ENCODE data around the gene LAG3. TPM values are rescaled to one million over a fixed set of nuclear protein-coding genes. Genes with fewer than 3 reads are reported as not detected.

The LAG3 gene
- polyA plus RNA-seq, 2 of the 4 experiments (the other 2 are of a cell fraction): 0.66 to 1.7 TPM

DNA sequence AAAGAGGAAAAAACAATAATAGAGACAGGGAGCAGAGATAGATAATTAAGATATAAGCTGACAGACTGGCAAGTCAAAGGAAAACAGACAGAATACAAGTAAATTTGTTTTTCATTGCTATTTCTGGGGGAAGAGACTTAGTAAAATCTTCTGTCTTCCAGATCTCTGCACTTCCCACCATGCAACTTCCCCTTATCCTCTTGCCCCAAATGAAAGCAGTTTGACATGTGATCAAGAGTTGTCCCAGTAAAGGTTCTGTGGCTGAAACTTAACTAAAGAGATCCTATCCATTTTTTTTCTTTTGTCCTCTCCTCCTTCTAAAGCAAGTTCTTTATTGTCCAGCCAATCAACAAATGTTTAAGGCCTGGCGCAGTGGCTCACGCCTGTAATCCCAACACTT lies 17.9 kb upstream of the LAG3 start:
- TF ChIP-seq, protein P1, sequence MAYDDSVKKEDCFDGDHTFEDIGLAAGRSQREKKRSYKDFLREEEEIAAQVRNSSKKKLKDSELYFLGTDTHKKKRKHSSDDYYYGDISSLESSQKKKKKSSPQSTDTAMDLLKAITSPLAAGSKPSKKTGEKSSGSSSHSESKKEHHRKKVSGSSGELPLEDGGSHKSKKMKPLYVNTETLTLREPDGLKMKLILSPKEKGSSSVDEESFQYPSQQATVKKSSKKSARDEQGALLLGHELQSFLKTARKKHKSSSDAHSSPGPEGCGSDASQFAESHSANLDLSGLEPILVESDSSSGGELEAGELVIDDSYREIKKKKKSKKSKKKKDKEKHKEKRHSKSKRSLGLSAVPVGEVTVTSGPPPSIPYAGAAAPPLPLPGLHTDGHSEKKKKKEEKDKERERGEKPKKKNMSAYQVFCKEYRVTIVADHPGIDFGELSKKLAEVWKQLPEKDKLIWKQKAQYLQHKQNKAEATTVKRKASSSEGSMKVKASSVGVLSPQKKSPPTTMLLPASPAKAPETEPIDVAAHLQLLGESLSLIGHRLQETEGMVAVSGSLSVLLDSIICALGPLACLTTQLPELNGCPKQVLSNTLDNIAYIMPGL (CRISPR knock-in tag; IDR thresholded peaks at IDR 0.05; ENCODE audit: borderline replicate concordance): no peak
- TF ChIP-seq CHD4 (IDR thresholded peaks at IDR 0.05; ENCODE audit: borderline replicate concordance) (no peak), KDM1A (IDR thresholded peaks at IDR 0.05; ENCODE audit: low read depth) (no peak), TFCP2L1 (CRISPR knock-in tag; IDR thresholded peaks at IDR 0.05) (no peak), FOSL2 (IDR thresholded peaks at IDR 0.05) (no peak), FOSL2 (CRISPR knock-in tag; IDR thresholded peaks at IDR 0.05) (no peak), HOXB5 (CRISPR knock-in tag; IDR thresholded peaks at IDR 0.05) (no peak), FOSB (CRISPR knock-in tag; IDR thresholded peaks at IDR 0.05) (no peak), EP300 (IDR thresholded peaks at IDR 0.05) (no peak), RCOR1 (IDR thresholded peaks at IDR 0.05; ENCODE audit: low read depth, low read length) (no peak), ZSCAN20 (CRISPR knock-in tag; IDR thresholded peaks at IDR 0.05) (no peak), RNF2 (IDR thresholded peaks at IDR 0.05; ENCODE audit: borderline replicate concordance, low read depth) (no peak), ZC3H11A (IDR thresholded peaks at IDR 0.05) (no peak), ZFP36 (IDR thresholded peaks at IDR 0.05; ENCODE audit: borderline replicate concordance, partially characterized antibody) (no peak), TP53 (CRISPR knock-in tag; IDR thresholded peaks at IDR 0.05) (no peak), ESRRA (IDR thresholded peaks at IDR 0.05; ENCODE audit: borderline replicate concordance, low read length) (no peak), POLR2AphosphoS2 (conservative IDR thresholded peaks at IDR 0.05; ENCODE audit: low read length) (no peak)
- TF ChIP-seq, protein P2, sequence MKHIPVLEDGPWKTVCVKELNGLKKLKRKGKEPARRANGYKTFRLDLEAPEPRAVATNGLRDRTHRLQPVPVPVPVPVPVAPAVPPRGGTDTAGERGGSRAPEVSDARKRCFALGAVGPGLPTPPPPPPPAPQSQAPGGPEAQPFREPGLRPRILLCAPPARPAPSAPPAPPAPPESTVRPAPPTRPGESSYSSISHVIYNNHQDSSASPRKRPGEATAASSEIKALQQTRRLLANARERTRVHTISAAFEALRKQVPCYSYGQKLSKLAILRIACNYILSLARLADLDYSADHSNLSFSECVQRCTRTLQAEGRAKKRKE (CRISPR knock-in tag; IDR thresholded peaks at IDR 0.05; ENCODE audit: low read depth): no peak
- TF ChIP-seq, protein P3, sequence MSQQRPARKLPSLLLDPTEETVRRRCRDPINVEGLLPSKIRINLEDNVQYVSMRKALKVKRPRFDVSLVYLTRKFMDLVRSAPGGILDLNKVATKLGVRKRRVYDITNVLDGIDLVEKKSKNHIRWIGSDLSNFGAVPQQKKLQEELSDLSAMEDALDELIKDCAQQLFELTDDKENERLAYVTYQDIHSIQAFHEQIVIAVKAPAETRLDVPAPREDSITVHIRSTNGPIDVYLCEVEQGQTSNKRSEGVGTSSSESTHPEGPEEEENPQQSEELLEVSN (IDR thresholded peaks at IDR 0.05; ENCODE audit: borderline replicate concordance, low read depth): no peak
- WGBS (ENCODE audit: missing lambda C conversion rate): 89% methylated on average over 2 of the region's 2 CpGs
- DNase-seq (ENCODE audit: low read depth in 1 of 2, low spot score in 1 of 2): no peak
- ChIA-PET POLR2A (interaction anchor here (1.4 to 4.4 kb wide), 8 partner anchors 9 to 97 kb away, joined by 4 to 118 read pairs (median 16); partner anchors contain the start of genes CDCA3, COPS7A, P3H3 and PTMS), CTCF (interaction anchor here (0.6 to 13.7 kb wide), 27 partner anchors 8 to 207 kb away, joined by 3 to 670 read pairs (median 11); partner anchors contain the start of genes CD4, CDCA3, COPS7A and GNB3)
- Histone ChIP-seq H3K4me3 (no peak overlapping the region), H3K4me1 (peaks cover 21% of the 10 kb centered on the region), H3K4me2 (peak overlapping the region; percentile 88), H3K27ac (peak overlapping the region; percentile 97 to 98; a peak in 3 of 6 replicates), H3K9me3 (no peaks in the 10 kb centered on the region)
- no peak for ATAC-seq
- no peak for FAIRE-seq

DNA sequence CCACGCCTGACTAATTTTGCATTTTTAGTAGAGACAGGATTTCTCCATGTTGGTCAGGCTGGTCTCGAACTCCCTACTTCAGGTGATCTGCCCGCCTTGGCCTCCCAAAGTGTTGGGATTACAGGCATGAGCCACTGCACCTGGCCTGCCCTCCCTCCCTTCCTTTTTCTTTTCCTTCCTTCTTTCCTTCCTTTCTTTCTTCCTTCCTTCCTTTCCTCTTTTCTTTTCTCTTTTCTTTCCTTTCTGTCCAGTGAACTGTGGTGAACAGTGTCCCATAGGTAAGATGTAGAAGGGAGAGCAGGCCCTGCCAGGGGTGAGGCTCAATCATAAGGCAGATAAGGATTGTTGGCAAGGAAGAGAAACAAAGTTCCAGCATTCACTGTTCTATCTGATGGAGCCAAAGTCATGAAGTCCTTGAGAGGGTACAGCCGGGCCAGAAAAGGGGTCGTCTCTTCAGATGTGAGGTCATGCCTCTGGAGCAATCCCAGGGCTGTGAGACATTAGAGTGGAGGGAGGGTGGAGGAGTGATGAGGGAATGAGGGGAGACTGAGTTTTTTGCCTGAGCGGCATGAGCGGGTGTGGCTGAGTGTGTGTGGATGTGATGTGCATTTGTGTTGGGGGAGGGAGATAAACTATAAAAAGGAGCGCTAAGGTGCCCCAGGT lies 15.2 kb upstream of the LAG3 start:
- FAIRE-seq (no peak), ATAC-seq (no peak), DNase-seq (ENCODE audit: low read depth in 1 of 2, low spot score in 1 of 2) (no peak)
- ChIA-PET POLR2A (interaction anchor here (1.2 kb wide), 1 partner anchor 9 kb away, joined by 4 read pairs; the partner anchor contains the start of gene PTMS), CTCF (interaction anchor here (0.7 to 13.7 kb wide), 4 partner anchors 20 to 92 kb away, joined by 3 to 670 read pairs (median 172); partner anchors contain the start of genes CD4, GNB3, GPR162 and LAG3)
- 90% methylated on average over 8 of the region's 8 CpGs for WGBS (ENCODE audit: missing lambda C conversion rate)
- TF ChIP-seq ESRRA (IDR thresholded peaks at IDR 0.05; ENCODE audit: borderline replicate concordance, low read length) (no peak), FOXS1 (CRISPR knock-in tag; IDR thresholded peaks at IDR 0.05) (no peak), BHLHE40 (IDR thresholded peaks at IDR 0.05; ENCODE audit: low read depth, low read length) (no peak), MYC (IDR thresholded peaks at IDR 0.05; ENCODE audit: borderline replicate concordance, low read length) (no peak), EHF (CRISPR knock-in tag; IDR thresholded peaks at IDR 0.05) (no peak), RFX5 (IDR thresholded peaks at IDR 0.05) (no peak), ZC3H11A (IDR thresholded peaks at IDR 0.05) (no peak), TFCP2L1 (CRISPR knock-in tag; IDR thresholded peaks at IDR 0.05) (no peak), GATA3 (IDR thresholded peaks at IDR 0.05; ENCODE audit: borderline replicate concordance) (no peak)
- TF ChIP-seq, protein P2 (CRISPR knock-in tag; IDR thresholded peaks at IDR 0.05; ENCODE audit: low read depth): no peak
- H3K27ac ChIP-seq: 0 out of 6 replicates have a peak overlapping the region, but pooled peaks of 1 of the 2 experiments have one; percentile 22
- peaks cover 10% of the 10 kb centered on the region for H3K4me1 ChIP-seq
- H3K4me2 ChIP-seq: no peak overlapping the region
- no peak overlapping the region for H3K4me3 ChIP-seq
- no peaks in the 10 kb centered on the region for H3K9me3 ChIP-seq
